Mesenteric fat pad (tissue), 1 donor: ENCODE measurements around the gene GARIN1A. TPM values are rescaled to one million over a fixed set of nuclear protein-coding genes. Genes with fewer than 3 reads are reported as not detected.
"Not testable (repeated sequence)": the region's sequence is repeated elsewhere in the genome, so short reads cannot be mapped to it uniquely, and the experiment has no call there.

Experiments
- DNase-seq: peaks from one replicate; pipeline ENCODE4 v3.0.0-alpha.2; 2020; ENCODE audit warnings: low spot score
- long read RNA-seq: library from polyadenylated mRNA; unstranded; transcript quantifications from one replicate; pipeline ENCODE4 v2.0.0, GENCODE V29; 2020
- total RNA-seq: library from RNA; stranded (reverse); fragmentation: NEBNext Ultra II Directional; extraction: Animal tissue kit (Norgen Biotek cat#: 25700); gene quantifications from one replicate; pipeline ENCODE4 v1.2.1, GENCODE V29; 2021
- donor health status: DM: yes; HTN: yes; CAD: no.

The GARIN1A gene
- 10.2 TPM for total RNA-seq
- long read RNA-seq, partial matches to known transcripts, result 1 of 1 reads
- long read RNA-seq, other reads (novel, unspliced or antisense), result 0 of 1 reads

- DNase-seq, result no peak
Observed at GRCh38 chr7:128671992-128672391, at the start of gene GARIN1A. TSS of gene GARIN1A (plus strand) at chr7:128672292. CDS start at chr7:128672398, 106 bp downstream.

DNA sequence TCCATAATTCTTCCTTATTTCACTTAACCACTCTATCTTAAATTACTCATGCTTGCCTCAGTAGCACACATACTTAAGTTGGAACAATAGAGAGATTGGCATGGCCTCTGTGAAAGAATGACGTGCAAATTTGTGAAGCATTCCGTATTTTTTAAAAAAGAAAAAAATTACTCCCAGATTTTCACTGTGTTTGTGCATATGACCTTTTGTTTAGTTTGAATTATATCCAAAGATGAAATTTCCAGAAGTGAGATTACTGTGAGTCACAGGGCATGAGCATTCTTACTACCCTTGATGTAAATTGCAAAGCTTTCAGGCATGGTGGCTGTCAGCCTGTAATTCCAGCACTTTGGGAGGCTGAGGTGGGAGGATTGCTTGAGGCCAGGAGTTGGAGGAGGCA, 45.0 kb upstream of the GARIN1A start:
- DNase-seq, result not testable (repeated sequence)

GRCh38 chr7:128633915-128634314, 38.2 kb upstream of the GARIN1A start:
- DNase-seq, result not testable (repeated sequence)

DNA sequence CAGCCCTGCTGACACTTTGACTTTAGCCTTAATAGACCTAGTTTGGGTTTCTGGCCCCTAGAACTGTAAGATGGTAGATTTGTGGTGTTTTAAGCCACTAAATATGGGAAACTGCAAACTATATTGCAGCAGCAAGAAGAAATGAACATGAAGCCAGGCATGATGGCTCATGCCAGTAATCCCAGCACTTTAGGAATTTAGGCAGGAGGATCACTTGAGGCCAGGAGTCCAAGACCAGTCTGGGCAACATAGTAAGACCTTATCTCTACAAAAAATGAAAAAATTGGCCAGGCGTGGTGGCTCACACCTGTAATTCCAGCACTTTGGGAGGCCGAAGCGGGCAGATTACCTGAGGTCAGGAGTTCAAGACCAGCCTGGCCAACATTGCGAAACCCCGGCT, 26.9 kb upstream of the GARIN1A start:
- DNase-seq, result not testable (repeated sequence)

- DNase-seq, result not testable (repeated sequence)
Observed at GRCh38 chr7:128645844-128646243, 26.2 kb upstream of the GARIN1A start.

GRCh38 chr7:128646877-128647276, 25.2 kb upstream of the GARIN1A start:
- not testable (repeated sequence) for DNase-seq

DNA sequence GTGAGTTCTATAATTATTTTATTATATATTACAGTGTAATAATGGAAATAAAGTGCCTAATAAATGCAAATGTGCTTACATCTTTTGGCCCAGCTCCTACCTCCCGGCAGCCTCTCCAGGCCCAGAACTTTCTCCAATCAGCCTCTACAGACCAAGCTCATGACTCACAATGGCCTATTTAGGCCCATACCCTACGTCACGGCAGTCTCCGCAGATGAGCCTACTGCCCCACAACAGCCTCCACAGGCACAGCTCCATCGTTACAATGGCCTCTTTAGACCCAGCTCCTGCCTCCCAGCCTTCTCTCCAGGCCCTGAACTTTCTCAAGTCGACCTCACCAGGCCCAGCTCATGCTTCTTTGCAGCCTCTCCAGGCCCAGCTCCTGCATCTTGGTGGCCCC, 21.0 kb upstream of the GARIN1A start:
- DNase-seq, result not testable (repeated sequence)

GRCh38 chr7:128652606-128653005, 19.5 kb upstream of the GARIN1A start:
- not testable (repeated sequence) for DNase-seq

- DNase-seq, result not testable (repeated sequence)
Observed at GRCh38 chr7:128653197-128653596, 18.9 kb upstream of the GARIN1A start.

- DNase-seq, result not testable (repeated sequence)
Observed at GRCh38 chr7:128654080-128654479, 18.0 kb upstream of the GARIN1A start.

GRCh38 chr7:128654501-128654900, 17.6 kb upstream of the GARIN1A start:
- not testable (repeated sequence) for DNase-seq

DNA sequence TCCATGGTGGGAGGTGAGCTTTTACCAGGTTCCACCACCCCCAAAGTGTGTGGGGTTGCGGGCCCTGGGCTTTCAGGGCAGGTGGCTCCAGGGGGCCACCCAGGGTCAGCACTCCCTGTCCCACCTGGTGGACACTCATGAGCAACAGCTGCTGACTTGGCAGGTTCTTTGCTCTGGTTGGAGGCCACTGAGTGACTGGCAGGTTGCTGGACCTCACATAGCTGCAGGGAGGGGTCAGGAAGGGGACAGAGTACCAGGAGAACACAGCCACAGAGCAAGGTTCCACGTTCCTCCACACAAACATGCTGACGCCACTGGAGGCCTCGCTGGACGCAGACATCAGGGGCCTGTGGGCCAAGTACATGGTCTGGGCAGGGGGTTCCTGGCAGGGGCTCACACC, 13.7 kb upstream of the GARIN1A start:
- not testable (repeated sequence) for DNase-seq

- no peak for DNase-seq
Observed at GRCh38 chr7:128660596-128660995, 11.5 kb upstream of the GARIN1A start.

GRCh38 chr7:128661446-128661845, 10.6 kb upstream of the GARIN1A start:
- no peak for DNase-seq

GRCh38 chr7:128662091-128662490, 10.0 kb upstream of the GARIN1A start:
- no peak for DNase-seq

- not testable (repeated sequence) for DNase-seq
Observed at GRCh38 chr7:128663223-128663622, 8.9 kb upstream of the GARIN1A start.

DNA sequence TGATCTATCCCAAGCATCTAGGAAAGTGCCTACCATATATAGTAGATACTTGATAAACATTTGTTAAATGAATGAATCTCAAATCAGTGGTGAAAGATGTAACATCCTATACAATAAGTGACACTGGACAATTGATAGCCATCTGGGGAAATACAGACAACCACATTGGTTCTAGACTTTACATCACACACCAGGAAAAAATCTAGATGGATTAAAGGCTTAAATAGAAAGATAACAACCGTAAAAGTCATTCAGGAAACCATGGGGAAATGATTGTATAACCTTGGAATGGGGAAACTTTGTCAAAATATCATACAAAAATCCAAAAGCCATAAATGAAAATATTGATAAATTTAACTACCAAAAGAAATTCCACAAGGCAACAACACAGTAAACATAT, 7.0 kb upstream of the GARIN1A start:
- no peak for DNase-seq

DNA sequence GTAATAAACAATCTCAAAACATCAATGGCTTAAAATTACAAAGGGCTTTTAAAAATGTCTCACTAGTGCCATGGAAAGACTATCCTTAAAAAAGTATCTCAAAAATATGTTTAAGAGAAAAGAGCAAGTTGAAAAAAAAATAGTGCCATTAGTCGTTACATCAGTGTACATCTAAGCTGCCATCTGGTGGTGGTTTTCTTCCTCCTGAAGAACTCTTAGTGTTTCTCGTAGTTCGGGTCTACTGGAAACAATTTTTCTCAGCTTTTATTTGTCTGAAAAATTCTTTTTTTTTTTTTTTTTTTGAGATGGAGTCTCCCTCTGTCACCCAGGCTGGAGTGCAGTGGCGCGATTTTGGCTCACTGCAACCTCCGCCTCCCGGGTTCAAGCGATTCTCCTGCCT, 5.9 kb upstream of the GARIN1A start:
- no peak for DNase-seq

- no peak for DNase-seq
Observed at GRCh38 chr7:128672927-128673517, 930 bp downstream of the GARIN1A start.

DNA sequence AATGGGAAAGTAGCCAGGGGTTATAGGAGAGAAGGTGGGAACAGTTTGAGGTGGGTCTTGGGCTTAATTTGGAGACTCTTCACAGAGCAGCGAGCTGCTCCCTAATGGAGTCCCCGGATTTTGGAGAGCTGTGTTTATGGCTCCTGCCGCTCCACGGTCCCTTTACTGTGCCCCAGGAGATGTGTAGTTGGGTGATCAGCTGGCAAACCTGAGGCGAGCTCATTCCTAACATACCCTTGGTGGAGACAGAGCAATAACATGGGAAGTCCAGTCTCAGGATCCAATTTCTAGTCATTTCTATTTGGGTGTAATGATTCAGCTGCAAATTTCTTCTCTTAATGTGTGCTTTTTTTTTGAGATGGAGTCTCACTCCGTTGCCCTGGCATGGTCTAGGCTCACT, 1.5 kb downstream of the GARIN1A start:
- DNase-seq, result no peak

- no peak for DNase-seq
Observed at GRCh38 chr7:128676665-128677064, 4.6 kb downstream of the GARIN1A start.

GRCh38 chr7:128679920-128680319, 7.8 kb downstream of the GARIN1A start:
- DNase-seq, result no peak

- DNase-seq, result no peak
Observed at GRCh38 chr7:128681794-128682537, 9.9 kb downstream of the GARIN1A start.
